OCI-LY3 (cell line): Measurements from ENCODE around the gene CTAG2.
"Not testable (repeated sequence)": the region's sequence is repeated elsewhere in the genome, so short reads cannot be mapped to it uniquely, and the experiment has no call there.

Experiments
- H2AFZ ChIP-seq: fragments of 200-600, 300-600 bp; shearing (Covaris generic); 2 replicates; pipeline ENCODE4 v1.6.0; 2014; ENCODE audit warnings: antibody characterized with exemption, low read depth, low read length
- H3K27ac ChIP-seq: fragments of 200-600, 300-600 bp; sonication (generic); 2 replicates; pipeline ENCODE4 v1.5.1; 2014; ENCODE audit warnings: mild to moderate bottlenecking, low read length, moderate library complexity, mixed read lengths
- H3K27me3 ChIP-seq: fragments of 200-600, 300-600 bp; sonication (generic); 2 replicates; pipeline ENCODE4 v1.6.1; 2014; ENCODE audit warnings: low read depth, low read length, mixed read lengths
- H3K36me3 ChIP-seq: fragments of 200-600, 300-600 bp; sonication (generic); replicated peaks from 2 replicates; pipeline ENCODE3; 2014; ENCODE audit warnings: low read depth, low read length, mixed read lengths
- H3K4me1 ChIP-seq: fragments of 300-600, 200-600 bp; sonication (generic); 2 replicates; pipeline ENCODE4 v1.6.1; 2014; ENCODE audit warnings: low read length, mixed read lengths
- H3K4me2 ChIP-seq: fragments of 200-600, 300-600 bp; sonication (generic); 2 replicates; pipeline ENCODE4 v1.6.1; 2014; ENCODE audit warnings: low read length, mixed read lengths
- H3K4me3 ChIP-seq: fragments of 300-600, 200-600 bp; sonication (generic); 2 replicates; pipeline ENCODE4 v1.5.1; 2014; ENCODE audit warnings: antibody characterized with exemption, mild to moderate bottlenecking, low read length, moderate library complexity
- H3K79me2 ChIP-seq: fragments of 300-600, 200-600 bp; shearing (Covaris generic); 2 replicates; pipeline ENCODE4 v1.6.1; 2014; ENCODE audit warnings: mild to moderate bottlenecking, low read length, mixed read lengths
- H3K9ac ChIP-seq: fragments of 300-600, 200-600 bp; shearing (Covaris generic); 2 replicates; pipeline ENCODE4 v1.6.0; 2014; ENCODE audit warnings: mild to moderate bottlenecking, low read length, moderate library complexity
- H3K9me3 ChIP-seq: fragments of 200-600, 300-600 bp; shearing (Covaris generic); 2 replicates; pipeline ENCODE4 v1.6.1; 2014; ENCODE audit warnings: low read length, mixed read lengths; ENCODE audit not compliant: insufficient read depth
- H4K20me1 ChIP-seq: fragments of 200-600, 300-600 bp; sonication (generic); 2 replicates; pipeline ENCODE4 v1.6.1; 2016; ENCODE audit warnings: low read length, mixed read lengths; ENCODE audit not compliant: insufficient read depth
- EZH2phosphoT487 ChIP-seq: fragments of 200-600 bp; shearing (Covaris generic); IDR thresholded peaks from 2 replicates; pipeline ENCODE4 v1.6.1; 2018; ENCODE audit warnings: antibody characterized with exemption, mixed run types, low read depth
- TF ChIP-seq, protein P1 (sequence below): fragments of 200-600, 300-600 bp; sonication (generic); IDR thresholded peaks from 2 replicates; pipeline ENCODE4 v1.5.1; 2014; ENCODE audit warnings: antibody characterized with exemption, low read length, low read depth

CTAG2 gene

DNA sequence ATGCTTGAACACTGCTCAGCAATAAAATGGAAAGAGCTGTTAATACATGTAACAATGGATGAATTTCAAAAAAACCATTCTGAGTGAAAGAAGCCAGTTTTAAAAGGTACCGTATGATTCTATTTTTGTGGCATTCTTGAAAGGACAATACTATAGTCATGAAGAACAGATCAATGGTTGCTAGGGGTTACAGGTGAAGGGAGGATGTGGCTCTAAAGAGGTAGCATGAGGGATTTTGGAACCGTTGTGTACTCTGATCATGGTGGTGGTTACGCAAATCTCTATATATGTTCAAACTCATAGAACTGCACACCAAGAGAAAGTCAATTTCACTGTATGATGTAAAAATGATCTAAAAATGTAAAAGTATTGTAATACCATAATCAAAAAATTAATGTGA, 40.0 kb upstream of the CTAG2 start:
- H3K27ac ChIP-seq: no peak overlapping the region
- H4K20me1 ChIP-seq: no peaks in the 10 kb centered on the region
- TF ChIP-seq, protein P1, sequence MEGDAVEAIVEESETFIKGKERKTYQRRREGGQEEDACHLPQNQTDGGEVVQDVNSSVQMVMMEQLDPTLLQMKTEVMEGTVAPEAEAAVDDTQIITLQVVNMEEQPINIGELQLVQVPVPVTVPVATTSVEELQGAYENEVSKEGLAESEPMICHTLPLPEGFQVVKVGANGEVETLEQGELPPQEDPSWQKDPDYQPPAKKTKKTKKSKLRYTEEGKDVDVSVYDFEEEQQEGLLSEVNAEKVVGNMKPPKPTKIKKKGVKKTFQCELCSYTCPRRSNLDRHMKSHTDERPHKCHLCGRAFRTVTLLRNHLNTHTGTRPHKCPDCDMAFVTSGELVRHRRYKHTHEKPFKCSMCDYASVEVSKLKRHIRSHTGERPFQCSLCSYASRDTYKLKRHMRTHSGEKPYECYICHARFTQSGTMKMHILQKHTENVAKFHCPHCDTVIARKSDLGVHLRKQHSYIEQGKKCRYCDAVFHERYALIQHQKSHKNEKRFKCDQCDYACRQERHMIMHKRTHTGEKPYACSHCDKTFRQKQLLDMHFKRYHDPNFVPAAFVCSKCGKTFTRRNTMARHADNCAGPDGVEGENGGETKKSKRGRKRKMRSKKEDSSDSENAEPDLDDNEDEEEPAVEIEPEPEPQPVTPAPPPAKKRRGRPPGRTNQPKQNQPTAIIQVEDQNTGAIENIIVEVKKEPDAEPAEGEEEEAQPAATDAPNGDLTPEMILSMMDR: no peak
- no peak for TF ChIP-seq EZH2phosphoT487
- no peaks in the 10 kb centered on the region for H3K27me3 ChIP-seq
- H2AFZ ChIP-seq: no peak overlapping the region
- no peak overlapping the region for H3K4me2 ChIP-seq
- no peaks in the 10 kb centered on the region for H3K4me1 ChIP-seq
- no peaks in the 10 kb centered on the region for H3K36me3 ChIP-seq
- H3K79me2 ChIP-seq: no peaks in the 10 kb centered on the region
- no peak overlapping the region for H3K9ac ChIP-seq
- no peaks in the 10 kb centered on the region for H3K9me3 ChIP-seq
- H3K4me3 ChIP-seq: no peak overlapping the region

DNA sequence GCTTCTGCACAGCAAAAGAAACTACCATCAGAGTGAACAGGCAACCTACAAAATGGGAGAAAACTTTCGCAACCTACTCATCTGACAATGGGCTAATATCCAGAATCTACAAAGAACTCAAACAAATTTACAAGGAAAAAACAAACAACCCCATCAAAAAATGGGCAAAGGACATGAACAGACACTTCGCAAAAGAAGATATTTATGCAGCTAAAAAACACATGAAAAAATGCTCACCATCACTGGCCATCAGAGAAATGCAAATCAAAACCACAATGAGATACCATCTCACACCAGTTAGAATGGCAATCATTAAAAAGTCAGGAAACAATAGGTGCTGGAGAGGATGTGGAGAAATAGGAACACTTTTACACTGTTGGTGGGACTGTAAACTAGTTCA, 37.1 kb upstream of the CTAG2 start:
- H3K36me3 ChIP-seq, H3K27me3 ChIP-seq, H3K4me3 ChIP-seq, H3K79me2 ChIP-seq, H3K9ac ChIP-seq, H3K4me1 ChIP-seq, H3K9me3 ChIP-seq, H3K27ac ChIP-seq, H3K4me2 ChIP-seq, H2AFZ ChIP-seq, H4K20me1 ChIP-seq: not testable (repeated sequence)

DNA sequence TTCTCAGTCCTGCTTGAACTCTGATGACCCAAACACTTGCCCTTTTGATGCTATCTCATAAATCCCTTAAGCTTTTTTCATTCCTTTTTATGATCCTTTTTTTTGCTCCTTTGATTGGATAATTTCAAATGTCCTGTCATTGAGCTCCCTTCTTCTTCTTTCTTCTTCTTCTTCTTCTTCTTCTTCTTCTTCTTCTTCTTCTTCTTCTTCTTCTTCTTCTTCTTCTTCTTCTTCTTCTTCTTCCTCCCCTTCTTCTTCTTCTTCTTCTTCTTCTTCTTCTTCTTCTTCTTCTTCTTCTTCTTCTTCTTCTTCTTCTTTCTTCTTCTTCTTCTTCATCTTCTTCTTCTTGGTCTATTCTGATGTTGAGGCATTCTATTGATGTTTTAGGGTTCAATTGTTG, 18.7 kb upstream of the CTAG2 start:
- H3K4me1 ChIP-seq, H3K27ac ChIP-seq, H3K27me3 ChIP-seq, H2AFZ ChIP-seq, H3K79me2 ChIP-seq, H3K4me3 ChIP-seq, H4K20me1 ChIP-seq, H3K36me3 ChIP-seq, H3K9ac ChIP-seq, H3K4me2 ChIP-seq, H3K9me3 ChIP-seq: not testable (repeated sequence)

- H3K4me2 ChIP-seq, H3K36me3 ChIP-seq, H3K27me3 ChIP-seq, H4K20me1 ChIP-seq, H2AFZ ChIP-seq, H3K4me3 ChIP-seq, H3K9ac ChIP-seq, H3K79me2 ChIP-seq, H3K9me3 ChIP-seq, H3K4me1 ChIP-seq, H3K27ac ChIP-seq: not testable (repeated sequence)
These were observed 17.5 kb upstream of the CTAG2 start for GRCh38 chrX:154670848-154671247.

DNA sequence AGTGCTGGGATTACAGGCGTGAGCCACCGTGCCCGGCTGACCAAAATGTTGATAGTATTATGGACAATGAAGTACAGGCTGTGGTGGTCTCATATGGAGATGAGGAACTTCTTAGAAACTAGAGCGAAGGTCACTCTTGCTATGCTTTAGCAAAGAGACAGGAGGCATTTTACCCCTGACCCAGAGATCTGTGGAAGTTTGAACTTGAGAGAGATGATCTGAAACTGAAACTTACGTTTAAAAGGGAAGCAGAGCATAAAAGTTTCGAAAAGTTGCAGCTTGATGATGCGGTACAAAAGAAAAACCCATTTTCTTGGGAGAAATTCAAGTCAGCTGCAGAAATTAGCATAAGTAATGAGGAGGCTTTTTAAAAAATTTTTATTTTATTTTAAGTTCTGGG, 8.5 kb upstream of the CTAG2 start:
- Histone ChIP-seq H3K79me2 (no peaks in the 10 kb centered on the region), H3K4me1 (peaks cover 16% of the 10 kb centered on the region), H3K4me3 (no peak overlapping the region), H3K36me3 (no peaks in the 10 kb centered on the region), H3K9ac (no peak overlapping the region), H4K20me1 (no peaks in the 10 kb centered on the region), H2AFZ (no peak overlapping the region), H3K27ac (no peak overlapping the region), H3K9me3 (no peaks in the 10 kb centered on the region), H3K4me2 (peak overlapping the region; percentile 13; the same call in 1 of the 2 replicates), H3K27me3 (no peaks in the 10 kb centered on the region)
- TF ChIP-seq, protein P1: no peak
- no peak for TF ChIP-seq EZH2phosphoT487

DNA sequence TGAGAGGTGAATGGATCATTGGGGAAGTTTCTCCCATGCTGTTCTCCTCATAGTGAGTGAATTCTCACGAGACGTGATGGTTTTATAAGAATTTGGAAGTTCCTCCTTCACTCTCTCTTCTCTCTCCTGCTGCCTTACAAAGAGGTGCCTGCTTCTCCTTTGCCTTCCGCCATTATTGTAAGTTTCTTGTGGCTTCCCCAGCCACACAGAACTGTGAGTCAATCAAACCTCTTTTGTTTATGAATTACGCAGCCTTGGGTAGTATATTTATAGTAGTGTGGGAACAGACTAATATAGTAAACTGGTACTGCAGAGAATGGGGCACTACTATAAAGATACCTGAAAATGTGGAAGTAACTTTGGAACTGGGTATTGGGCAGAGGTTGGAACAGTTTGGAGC, 7.8 kb upstream of the CTAG2 start:
- Histone ChIP-seq H3K36me3 (no peaks in the 10 kb centered on the region), H3K27ac (no peak overlapping the region), H3K9me3 (no peaks in the 10 kb centered on the region), H3K4me3 (no peak overlapping the region), H3K9ac (no peak overlapping the region), H2AFZ (no peak overlapping the region), H3K79me2 (no peaks in the 10 kb centered on the region), H3K27me3 (no peaks in the 10 kb centered on the region), H3K4me1 (peaks cover 16% of the 10 kb centered on the region), H3K4me2 (no peak overlapping the region), H4K20me1 (no peaks in the 10 kb centered on the region)
- no peak for TF ChIP-seq EZH2phosphoT487
- TF ChIP-seq, protein P1: no peak
